Keratinocyte (primary cell): Measurements from ENCODE around the gene ZNF280D. TPM values are rescaled to one million over a fixed set of nuclear protein-coding genes. Genes with fewer than 3 reads are reported as not detected.

ENCODE experiments used
- DNase-seq: peaks from one replicate; pipeline ENCODE4 v3.0.0-alpha.2; 2011; ENCODE audit warnings: low read depth, missing footprints, low spot score
- FAIRE-seq: peaks from 2 replicates; lab custom pipeline; 2011; peaks lifted over from hg19 to GRCh38; lab: Jason Lieb, UNC
- H2AFZ ChIP-seq: 2 replicates; pipeline ENCODE4 v1.6.0; 2012; ENCODE audit warnings: low read length, control low read depth, inconsistent platforms; ENCODE audit not compliant: control insufficient read depth
- H3K27ac ChIP-seq: 2 replicates; pipeline ENCODE4 v1.5.1; 2011; ENCODE audit warnings: low read length; ENCODE audit not compliant: control insufficient read depth, insufficient read depth
- H3K27me3 ChIP-seq: 3 replicates; pipeline ENCODE4 v1.6.0; 2011; ENCODE audit warnings: low read length; ENCODE audit not compliant: control insufficient read depth, insufficient read depth; ENCODE audit errors: extremely low read depth
- H3K36me3 ChIP-seq, 2 experiments: 2 replicates in 1 of 2; 3 replicates in 1 of 2; pipeline ENCODE4 v1.5.1; 2011; ENCODE audit warnings: low read length in 2 of 2, mild to moderate bottlenecking in 1 of 2; ENCODE audit not compliant: control insufficient read depth in 2 of 2, insufficient read depth in 2 of 2; ENCODE audit errors: extremely low read depth in 1 of 2
- H3K4me1 ChIP-seq: 3 replicates; pipeline ENCODE4 v1.5.1; 2011; ENCODE audit warnings: low read length; ENCODE audit not compliant: control insufficient read depth, insufficient read depth; ENCODE audit errors: extremely low read depth
- H3K4me2 ChIP-seq: 3 replicates; pipeline ENCODE4 v1.6.0; 2011; ENCODE audit warnings: low read depth, low read length; ENCODE audit not compliant: control insufficient read depth, insufficient read depth; ENCODE audit errors: extremely low read depth
- H3K4me3 ChIP-seq, 3 experiments: fragments of 200-600 bp in 1 of 3; sonication (generic) in 1 of 3; 2 replicates in 2 of 3; 3 replicates in 1 of 3; pipeline ENCODE4 v1.5.1; 2011 to 2016; ENCODE audit warnings: low read length in 3 of 3, mild to moderate bottlenecking in 3 of 3, control low read depth in 2 of 3, inconsistent platforms in 1 of 3, low read depth in 1 of 3, mixed read lengths in 1 of 3, mixed run types in 1 of 3, moderate library complexity in 1 of 3; ENCODE audit not compliant: control insufficient read depth in 2 of 3, insufficient read depth in 2 of 3; ENCODE audit errors: extremely low read depth in 1 of 3
- H3K79me2 ChIP-seq: 2 replicates; pipeline ENCODE4 v1.6.0; 2012; ENCODE audit warnings: low read length; ENCODE audit not compliant: control insufficient read depth, insufficient read depth
- H3K9ac ChIP-seq: 3 replicates; pipeline ENCODE4 v1.6.0; 2011; ENCODE audit warnings: low read length; ENCODE audit not compliant: control insufficient read depth, insufficient read depth; ENCODE audit errors: extremely low read depth
- H3K9me1 ChIP-seq: 3 replicates; pipeline ENCODE4 v1.6.0; 2011; ENCODE audit warnings: low read length; ENCODE audit not compliant: control insufficient read depth, insufficient read depth; ENCODE audit errors: extremely low read depth
- H3K9me3 ChIP-seq: 2 replicates; pipeline ENCODE4 v1.5.1; 2012; ENCODE audit warnings: low read depth, low read length; ENCODE audit not compliant: control insufficient read depth
- H4K20me1 ChIP-seq: 3 replicates; pipeline ENCODE4 v1.6.0; 2011; ENCODE audit warnings: low read length; ENCODE audit not compliant: control insufficient read depth, insufficient read depth; ENCODE audit errors: extremely low read depth
- EZH2 ChIP-seq: IDR thresholded peaks from one replicate; pipeline ENCODE4 v1.6.1; 2012; ENCODE audit warnings: inconsistent platforms, mild to moderate bottlenecking, low read length, moderate library complexity
- dilution Hi-C: fragments of 300-500 bp; cut with MboI; formaldehyde crosslinking; loops from one replicate; pipeline ENCODE4 v1.7.0; 2020; ENCODE audit warnings: low sequenced_read_pairs; ENCODE audit not compliant: extremely low pct_ligation_motif_present
- polyA plus RNA-seq, 5 experiments: library from polyadenylated mRNA; depleted of rRNA in 3 of 5; stranded (reverse) in 3 of 5; stranded (forward) in 1 of 5; unstranded in 1 of 5; fragments of >200 nt; gene quantifications; 1 replicate in 1 of 5; 2 replicates in 3 of 5; 3 replicates in 1 of 5; pipeline versions ENCODE4 v1.2.1 to v1.2.3, GENCODE V29; 2011 to 2012; ENCODE audit warnings: missing spikeins in 2 of 5, low read depth in 1 of 5, low replicate concordance in 1 of 5
- TF ChIP-seq, protein P1 (sequence below), 3 experiments: IDR thresholded peaks in 1 of 3; conservative IDR thresholded peaks in 1 of 3; optimal IDR thresholded peaks in 1 of 3; 2 replicates in 2 of 3; 3 replicates in 1 of 3; pipeline versions ENCODE3 to v1.5.1; 2011; ENCODE audit warnings: low read length in 3 of 3, mild to moderate bottlenecking in 3 of 3, moderate library complexity in 2 of 3, control low read depth in 1 of 3, inconsistent platforms in 1 of 3; ENCODE audit not compliant: insufficient read depth in 2 of 3; ENCODE audit errors: extremely low read depth in 1 of 3

Gene ZNF280D
- polyA plus RNA-seq, 1 donor (not counting 4 experiments of a cell fraction or from before 2014, with no cell fraction given) = 8.7 TPM

DNA sequence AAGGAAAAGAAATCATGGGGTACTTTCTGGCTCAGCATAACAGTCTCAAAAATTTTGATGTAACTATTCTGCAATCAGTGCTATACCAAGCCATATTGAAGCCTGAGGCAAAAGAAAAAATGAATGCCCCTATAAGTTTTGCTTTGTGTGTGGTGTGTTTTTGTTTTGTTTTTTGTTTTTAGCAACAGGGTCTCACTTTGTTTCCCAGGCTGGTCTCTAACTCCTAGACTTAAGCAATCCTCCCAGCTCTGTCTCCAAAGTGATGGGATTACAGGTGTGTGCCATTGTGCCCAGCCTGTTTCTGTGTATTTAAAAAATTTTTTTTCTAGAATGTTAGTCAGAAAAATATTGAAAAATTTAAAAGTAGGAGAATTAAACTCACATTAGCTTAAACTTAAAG is 93.2 kb downstream of the ZNF280D start:
- no peaks in the 10 kb centered on the region for H3K9me3 ChIP-seq
- no peaks in the 10 kb centered on the region for H3K9me1 ChIP-seq
- TF ChIP-seq EZH2 = no peak
- TF ChIP-seq, protein P1, sequence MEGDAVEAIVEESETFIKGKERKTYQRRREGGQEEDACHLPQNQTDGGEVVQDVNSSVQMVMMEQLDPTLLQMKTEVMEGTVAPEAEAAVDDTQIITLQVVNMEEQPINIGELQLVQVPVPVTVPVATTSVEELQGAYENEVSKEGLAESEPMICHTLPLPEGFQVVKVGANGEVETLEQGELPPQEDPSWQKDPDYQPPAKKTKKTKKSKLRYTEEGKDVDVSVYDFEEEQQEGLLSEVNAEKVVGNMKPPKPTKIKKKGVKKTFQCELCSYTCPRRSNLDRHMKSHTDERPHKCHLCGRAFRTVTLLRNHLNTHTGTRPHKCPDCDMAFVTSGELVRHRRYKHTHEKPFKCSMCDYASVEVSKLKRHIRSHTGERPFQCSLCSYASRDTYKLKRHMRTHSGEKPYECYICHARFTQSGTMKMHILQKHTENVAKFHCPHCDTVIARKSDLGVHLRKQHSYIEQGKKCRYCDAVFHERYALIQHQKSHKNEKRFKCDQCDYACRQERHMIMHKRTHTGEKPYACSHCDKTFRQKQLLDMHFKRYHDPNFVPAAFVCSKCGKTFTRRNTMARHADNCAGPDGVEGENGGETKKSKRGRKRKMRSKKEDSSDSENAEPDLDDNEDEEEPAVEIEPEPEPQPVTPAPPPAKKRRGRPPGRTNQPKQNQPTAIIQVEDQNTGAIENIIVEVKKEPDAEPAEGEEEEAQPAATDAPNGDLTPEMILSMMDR (optimal IDR thresholded peaks at IDR 0.05 in 1 of 3, IDR thresholded peaks at IDR 0.05 in 1 of 3, conservative IDR thresholded peaks at IDR 0.05 in 1 of 3; ENCODE audit: extremely low read depth in 1 of 3, insufficient read depth in 2 of 3, low read length in 3 of 3) = no peak
- H4K20me1 ChIP-seq = no peaks in the 10 kb centered on the region
- H3K36me3 ChIP-seq = no peaks in the 10 kb centered on the region
- H3K27ac ChIP-seq = no peak overlapping the region
- H3K79me2 ChIP-seq = no peaks in the 10 kb centered on the region
- H3K27me3 ChIP-seq = no peaks in the 10 kb centered on the region
- dilution Hi-C loops = no loop called here
- no peak for DNase-seq
- H3K9ac ChIP-seq = no peak overlapping the region
- no peak overlapping the region for H3K4me3 ChIP-seq
- no peak overlapping the region for H2AFZ ChIP-seq
- H3K4me2 ChIP-seq = no peak overlapping the region
- FAIRE-seq = no peak
- H3K4me1 ChIP-seq = no peaks in the 10 kb centered on the region

DNA sequence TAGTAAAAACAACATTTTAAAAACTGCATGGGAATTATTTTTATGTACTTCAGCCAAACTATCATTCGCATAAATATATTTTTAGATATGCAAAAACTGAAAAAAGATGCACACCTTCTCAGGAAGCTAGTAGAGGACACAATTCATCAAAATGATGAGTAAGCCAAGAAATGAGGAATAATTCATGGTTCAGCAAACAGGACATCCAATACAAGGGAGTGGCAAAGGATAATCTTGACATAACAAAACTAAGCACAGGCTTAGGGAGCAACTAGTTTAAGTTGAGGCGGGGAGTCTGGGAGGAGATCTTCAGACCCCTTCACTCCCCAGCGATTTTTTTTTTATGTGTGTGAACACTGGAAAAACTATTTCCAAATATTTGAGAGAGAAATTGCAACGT is 93.7 kb downstream of the ZNF280D start:
- DNase-seq (no peak), FAIRE-seq (no peak)
- Histone ChIP-seq H3K27me3 (no peaks in the 10 kb centered on the region), H3K9me3 (no peaks in the 10 kb centered on the region), H3K9me1 (no peaks in the 10 kb centered on the region), H3K36me3 (no peaks in the 10 kb centered on the region), H3K4me3 (no peak overlapping the region), H3K4me2 (no peak overlapping the region), H4K20me1 (no peaks in the 10 kb centered on the region), H3K79me2 (no peaks in the 10 kb centered on the region), H3K9ac (no peak overlapping the region), H3K4me1 (no peaks in the 10 kb centered on the region), H2AFZ (no peak overlapping the region), H3K27ac (no peak overlapping the region)
- TF ChIP-seq, protein P1 (optimal IDR thresholded peaks at IDR 0.05 in 1 of 3, IDR thresholded peaks at IDR 0.05 in 1 of 3, conservative IDR thresholded peaks at IDR 0.05 in 1 of 3; ENCODE audit: extremely low read depth in 1 of 3, insufficient read depth in 2 of 3, low read length in 3 of 3) = no peak
- TF ChIP-seq EZH2 = no peak
- dilution Hi-C loops = no loop called here
